Cardiac fibroblast (primary cell): Measurements from ENCODE around the gene DUSP28.

Source experiments
- DNase-seq, 2 donors: peaks; one replicate each; pipeline versions ENCODE4 v3.0.0 to v3.0.0-alpha.2; 2010; ENCODE audit warnings: low read depth in 2 of 2
- H3K4me3 ChIP-seq, 2 donors: replicated peaks in 1 of 2; 1 replicate in 1 of 2; 2 replicates in 1 of 2; pipeline ENCODE4 v1.5.1; 2011; ENCODE audit warnings: low read depth in 2 of 2, low read length in 2 of 2, mild to moderate bottlenecking in 2 of 2, moderate library complexity in 1 of 2
- TF ChIP-seq, protein P1 (sequence below): IDR thresholded peaks from one replicate; pipeline ENCODE4 v1.5.1; 2011; ENCODE audit warnings: low read depth, mild to moderate bottlenecking, low read length, inconsistent platforms

Gene DUSP28

DNA sequence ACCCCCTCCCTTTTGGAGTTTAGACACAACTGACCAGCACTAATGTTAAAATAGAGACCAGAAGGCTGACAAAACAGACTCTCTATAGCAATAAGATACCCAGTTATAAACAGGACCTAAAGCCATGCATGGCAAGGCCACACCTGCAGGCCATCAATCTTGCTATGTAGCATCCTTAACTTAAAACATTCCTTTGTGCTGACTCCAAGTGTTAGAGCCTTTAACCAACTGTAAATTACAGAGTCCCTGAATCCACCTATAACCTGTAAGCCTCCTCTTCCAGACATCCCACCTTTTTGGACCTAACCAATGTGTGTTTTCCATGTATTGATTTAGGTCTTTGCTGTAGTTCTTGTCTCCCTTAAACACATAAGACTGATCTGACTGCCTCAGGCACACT lies 20.3 kb upstream of the DUSP28 start:
- no peak overlapping the region for H3K4me3 ChIP-seq
- no peak for DNase-seq
- TF ChIP-seq, protein P1, sequence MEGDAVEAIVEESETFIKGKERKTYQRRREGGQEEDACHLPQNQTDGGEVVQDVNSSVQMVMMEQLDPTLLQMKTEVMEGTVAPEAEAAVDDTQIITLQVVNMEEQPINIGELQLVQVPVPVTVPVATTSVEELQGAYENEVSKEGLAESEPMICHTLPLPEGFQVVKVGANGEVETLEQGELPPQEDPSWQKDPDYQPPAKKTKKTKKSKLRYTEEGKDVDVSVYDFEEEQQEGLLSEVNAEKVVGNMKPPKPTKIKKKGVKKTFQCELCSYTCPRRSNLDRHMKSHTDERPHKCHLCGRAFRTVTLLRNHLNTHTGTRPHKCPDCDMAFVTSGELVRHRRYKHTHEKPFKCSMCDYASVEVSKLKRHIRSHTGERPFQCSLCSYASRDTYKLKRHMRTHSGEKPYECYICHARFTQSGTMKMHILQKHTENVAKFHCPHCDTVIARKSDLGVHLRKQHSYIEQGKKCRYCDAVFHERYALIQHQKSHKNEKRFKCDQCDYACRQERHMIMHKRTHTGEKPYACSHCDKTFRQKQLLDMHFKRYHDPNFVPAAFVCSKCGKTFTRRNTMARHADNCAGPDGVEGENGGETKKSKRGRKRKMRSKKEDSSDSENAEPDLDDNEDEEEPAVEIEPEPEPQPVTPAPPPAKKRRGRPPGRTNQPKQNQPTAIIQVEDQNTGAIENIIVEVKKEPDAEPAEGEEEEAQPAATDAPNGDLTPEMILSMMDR = no peak

DNA sequence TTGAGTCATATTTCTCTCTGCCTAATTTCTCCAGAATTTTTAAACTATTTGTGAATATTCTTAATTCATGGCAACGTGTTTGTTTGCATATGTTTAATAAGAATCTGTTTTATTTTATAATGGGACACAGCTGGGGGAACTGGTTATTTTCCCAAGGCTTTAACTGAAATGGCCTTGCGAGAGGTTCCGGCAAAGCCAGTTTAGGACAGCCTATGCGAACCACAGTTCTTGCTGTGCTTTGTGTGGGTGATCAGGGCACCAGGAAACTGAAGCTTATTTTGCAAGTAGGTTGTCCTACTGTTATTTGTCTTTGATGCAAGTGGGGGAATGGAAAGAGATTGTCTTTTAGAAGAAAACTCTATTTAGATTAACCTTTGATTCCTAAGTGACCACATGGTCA lies 8.9 kb upstream of the DUSP28 start:
- H3K4me3 ChIP-seq = no peak overlapping the region
- no peak for DNase-seq
- TF ChIP-seq, protein P1 = no peak

DNA sequence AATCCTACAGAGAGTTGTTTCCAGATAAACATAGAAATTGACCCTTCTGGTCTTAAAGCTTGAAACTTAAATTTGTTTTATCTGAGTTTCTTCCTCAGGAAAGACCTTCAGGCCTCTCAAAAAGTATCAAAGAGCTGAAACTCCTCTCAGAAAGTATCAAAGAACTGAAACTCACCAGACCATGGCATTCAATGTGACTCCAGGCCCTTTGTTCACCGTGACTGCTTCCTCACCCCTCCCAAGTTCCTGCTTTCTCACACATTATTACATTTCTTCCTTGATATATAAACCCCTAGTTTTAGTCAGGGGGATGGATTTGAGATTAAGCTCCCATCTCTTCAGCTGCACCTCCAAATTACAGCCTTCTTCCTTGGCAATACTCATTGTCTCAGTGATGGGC lies 8.3 kb upstream of the DUSP28 start:
- TF ChIP-seq, protein P1 = no peak

DNA sequence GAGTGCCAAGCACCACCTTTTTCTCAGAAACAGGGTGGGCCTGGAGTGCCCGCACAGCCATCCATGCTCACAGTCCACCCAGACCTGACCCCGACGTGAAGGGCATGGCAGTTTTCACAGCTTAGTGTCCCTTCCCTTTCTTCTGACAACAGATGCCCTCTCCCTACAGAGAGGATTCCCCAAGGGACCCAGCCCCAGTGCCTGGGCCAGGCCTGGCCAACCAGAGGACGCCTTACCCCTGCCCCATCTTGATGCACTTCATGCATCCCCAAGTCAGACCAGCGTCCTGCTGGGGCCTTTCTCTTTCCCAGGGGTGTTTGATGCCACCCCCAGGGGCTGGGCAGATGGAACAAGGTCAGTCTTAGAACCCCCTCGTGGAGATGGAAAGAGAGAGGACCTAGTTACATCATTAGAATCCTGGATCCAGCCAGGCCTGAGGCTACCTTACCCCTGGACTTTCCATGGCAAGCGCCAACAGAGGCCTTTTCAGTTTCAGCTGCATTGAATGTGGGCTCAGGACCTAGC lies 6.1 kb upstream of the DUSP28 start:
- no peak for DNase-seq
- no peak overlapping the region for H3K4me3 ChIP-seq
- TF ChIP-seq, protein P1 = no peak

More for the DNA sequence above, 8.3 kb upstream of the DUSP28 start:
- no peak for DNase-seq
- no peak overlapping the region for H3K4me3 ChIP-seq

DNA sequence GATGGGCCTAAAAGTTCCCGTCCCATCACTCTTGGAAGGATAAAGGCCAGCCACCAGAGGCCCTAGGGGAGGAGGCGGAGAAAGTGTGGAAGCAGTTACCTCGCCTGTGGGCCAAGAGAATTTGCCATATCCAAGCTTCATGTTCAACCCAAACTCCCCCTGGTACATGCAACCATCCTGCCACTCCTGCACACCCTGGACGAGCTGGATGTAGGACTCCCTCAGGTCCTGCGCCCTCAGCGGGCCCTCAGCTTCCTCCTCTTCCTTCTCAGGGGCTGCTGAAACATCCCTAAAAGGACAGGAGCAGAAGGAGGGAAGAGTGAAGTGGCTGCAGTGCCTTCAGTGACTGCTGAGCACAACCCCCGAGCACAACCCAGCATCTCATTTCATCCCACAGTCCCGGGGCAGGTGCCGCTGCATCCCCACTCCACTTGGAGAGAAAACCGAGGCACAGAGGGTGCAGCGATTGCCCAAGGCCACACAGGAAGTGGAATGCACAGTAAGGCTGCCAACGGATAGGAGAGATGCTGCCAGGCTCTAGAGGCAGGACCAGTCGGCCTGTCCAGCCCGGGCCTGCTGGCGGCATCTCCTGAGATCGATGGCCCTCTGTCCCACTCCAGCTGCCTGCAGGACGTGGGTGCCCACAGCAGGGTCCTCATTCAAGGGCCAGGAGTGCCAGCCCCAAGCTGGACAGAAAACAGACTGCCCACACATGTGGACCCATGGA lies 5.2 kb upstream of the DUSP28 start:
- H3K4me3 ChIP-seq = no peak overlapping the region
- no peak for DNase-seq
- TF ChIP-seq, protein P1 = no peak

DNA sequence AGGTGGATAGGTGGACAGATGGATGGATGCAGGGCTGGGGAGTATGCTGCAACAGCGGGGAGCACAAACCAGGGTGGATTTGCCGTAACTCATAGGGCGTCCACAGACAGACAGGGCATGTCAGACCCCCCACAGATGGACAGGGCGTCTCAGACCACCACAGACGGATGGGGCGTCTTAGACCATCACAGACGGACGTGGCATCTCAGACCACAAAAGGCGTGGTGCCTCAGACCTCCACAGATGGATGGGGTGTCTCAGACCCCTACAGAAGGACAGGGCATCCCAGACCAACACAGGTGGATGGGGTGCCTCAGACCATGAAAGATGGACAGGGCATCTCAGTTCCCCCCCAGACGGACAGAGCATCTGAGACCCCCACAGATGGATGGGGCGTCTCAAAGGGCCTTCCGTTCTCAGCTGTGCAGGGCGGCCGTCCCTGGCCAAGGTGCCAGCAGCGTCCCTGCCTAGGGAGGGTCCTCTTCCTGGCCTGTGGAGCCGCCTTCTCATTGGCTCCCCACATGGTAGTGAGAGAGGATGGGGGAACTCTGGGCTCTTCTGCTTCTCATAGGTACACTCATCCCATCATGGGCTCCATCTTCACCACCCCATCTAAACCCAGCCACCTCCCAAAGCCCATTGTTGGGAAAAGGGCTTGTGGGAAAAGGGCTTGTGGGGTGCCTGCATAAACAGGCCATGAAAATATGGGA lies 4.5 kb upstream of the DUSP28 start:
- H3K4me3 ChIP-seq = no peak overlapping the region
- DNase-seq = no peak
- TF ChIP-seq, protein P1 = no peak
